GM21723 (cell line): ENCODE data around the gene TERB1.

Source experiments
- ATAC-seq: cut with Tn5 transposase; IDR thresholded peaks from one replicate; pipeline ENCODE4 v1.9.1; 2021; ENCODE audit warnings: mild to moderate bottlenecking, moderate library complexity; ENCODE audit not compliant: unreplicated experiment

TERB1 gene

DNA sequence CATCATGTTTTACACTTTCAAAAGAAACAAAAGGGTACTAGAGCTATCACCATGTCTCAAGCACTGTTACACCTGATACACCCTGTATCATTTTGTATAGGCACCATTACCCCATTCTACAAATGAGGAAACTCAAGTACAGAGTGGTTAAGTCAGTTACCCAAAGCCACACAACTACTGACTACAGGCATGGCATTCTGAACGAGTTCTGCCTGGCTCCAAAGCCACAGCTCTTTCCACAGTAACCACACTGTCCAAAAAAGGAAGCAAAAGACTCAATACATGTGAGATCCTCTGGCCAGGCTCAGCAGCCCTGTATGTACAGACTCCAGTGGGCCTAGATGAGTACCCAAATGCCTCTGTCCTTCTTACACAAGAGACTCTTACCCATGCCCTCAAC, 54.7 kb downstream of the TERB1 start:
- ATAC-seq = no peak

DNA sequence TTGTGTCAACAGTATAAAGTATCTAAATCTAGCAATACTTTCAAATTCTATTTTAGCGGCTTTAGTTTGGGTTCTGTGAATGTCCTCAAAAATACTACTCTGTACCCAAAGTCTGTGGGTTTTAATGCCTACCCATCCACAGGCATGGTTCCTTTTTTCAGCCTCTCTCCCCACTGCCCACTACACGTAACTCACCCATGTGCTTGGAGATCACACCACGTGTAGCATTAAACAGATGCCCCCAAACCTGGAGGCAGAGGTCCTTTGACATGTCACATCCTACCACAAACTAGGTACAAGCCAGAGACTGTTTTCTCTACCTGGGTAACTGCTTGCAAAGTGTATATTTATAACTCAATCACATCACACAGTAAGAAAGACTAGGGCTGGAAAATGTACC, 55.3 kb downstream of the TERB1 start:
- no peak for ATAC-seq

DNA sequence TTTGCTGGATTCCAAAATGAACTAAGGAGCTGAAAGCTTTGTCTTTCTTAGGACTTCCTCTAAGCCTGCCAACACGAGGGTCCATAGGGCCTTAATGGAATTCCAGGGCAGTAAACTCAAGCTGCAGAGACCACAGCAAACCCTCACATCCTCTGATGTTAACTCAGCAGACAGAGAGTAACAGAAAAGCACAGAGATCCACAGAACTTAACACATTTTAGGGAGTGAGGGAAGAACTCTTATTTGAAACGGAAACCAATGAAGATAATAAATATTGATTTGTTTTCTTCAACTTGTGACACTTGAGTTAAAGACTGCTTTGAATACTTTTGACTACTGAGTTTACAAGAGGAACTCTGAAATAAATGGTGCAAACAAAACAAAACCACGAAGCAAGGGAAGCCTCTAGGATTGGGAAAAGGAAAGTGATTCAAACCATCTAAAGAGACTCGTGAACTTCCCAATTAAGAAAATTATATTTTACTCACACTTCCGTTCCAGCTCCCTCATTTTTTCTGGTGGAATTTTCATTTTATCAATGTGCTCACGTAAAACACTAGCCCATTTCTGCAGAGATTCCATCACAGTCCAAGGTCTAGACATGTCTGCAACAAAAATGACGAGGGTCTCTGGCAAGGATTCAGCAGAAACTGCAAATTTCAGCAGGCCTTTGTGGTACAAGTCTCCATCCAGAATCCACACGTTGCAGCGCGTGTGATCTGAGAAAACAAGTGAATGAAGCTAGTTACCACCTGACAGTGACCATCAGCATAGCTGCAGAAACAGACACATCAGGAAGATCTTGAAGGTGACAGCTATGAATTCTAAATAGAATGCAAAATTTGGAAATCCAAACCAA, 59.2 kb downstream of the TERB1 start:
- ATAC-seq = no peak

DNA sequence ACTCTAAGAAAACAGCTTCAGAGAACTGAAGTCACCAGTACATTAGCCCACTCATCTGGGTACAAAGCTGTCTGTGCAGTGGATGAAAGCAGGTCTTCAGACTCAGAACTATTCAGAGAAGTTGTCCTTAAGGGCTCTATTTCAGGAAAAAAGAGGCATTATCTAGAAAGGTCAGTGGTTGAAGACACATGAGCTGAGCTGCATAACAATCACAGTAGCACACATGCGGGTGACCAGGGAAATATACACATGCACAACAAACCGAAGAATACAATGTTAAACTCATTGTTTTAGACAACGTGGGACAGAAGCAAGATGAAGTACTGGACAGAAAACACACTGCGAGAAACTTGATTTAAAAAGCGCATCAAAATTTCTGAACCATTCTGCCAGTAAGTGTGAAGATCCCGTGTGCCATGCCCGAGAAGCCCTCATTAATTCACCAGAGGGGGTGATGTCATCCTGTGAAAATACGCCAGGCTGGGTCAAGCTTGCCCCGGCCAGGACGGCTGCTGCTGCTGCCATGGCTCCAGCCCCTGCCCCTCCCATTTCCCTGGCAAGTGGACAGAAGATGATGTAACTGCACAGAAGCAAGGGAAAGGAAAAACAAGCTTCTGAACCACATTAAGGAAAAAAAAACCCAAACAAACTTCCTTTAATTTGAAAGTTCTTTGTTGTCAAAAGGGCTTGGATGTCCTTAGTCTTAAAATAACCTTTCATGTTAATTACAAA, 60.0 kb downstream of the TERB1 start:
- ATAC-seq = no peak

DNA sequence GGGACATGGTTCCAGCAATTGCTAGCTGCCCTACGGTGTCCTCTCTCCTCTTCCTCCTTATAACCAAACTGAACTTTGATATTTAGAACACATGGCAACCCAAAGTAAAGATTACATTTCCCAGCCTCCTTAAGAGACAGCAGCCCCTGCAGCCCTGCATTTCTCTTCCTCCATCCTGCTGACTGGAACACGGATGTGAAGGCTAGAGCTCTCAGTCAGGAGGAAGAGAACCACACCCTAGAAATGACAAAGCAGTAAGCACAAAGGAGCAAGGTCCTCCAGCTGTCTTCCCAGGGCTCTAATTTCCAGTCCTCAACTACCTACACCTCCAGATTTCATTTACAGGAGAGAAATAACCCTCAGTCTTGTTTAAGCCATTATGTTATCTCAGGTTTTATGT, 60.9 kb downstream of the TERB1 start:
- ATAC-seq = no peak

DNA sequence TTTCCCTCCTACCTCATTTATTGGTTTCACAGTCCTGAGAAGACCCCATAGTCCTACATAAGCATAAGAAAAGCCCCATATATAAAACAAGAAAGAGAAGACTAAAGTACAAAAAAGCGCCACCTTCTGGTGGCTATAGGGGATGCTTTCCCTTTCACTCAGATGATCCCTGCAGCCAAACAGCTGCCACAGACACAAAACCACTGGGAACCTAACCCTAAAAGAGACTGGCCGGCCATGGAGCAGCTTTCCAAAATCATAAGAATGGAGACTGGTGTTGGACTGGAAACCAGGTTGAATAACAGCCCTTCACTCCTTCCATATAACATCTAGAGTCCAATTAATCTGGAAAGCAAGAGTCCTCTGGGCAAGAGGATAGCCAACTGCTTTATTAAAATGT, 61.4 kb downstream of the TERB1 start:
- ATAC-seq = no peak

DNA sequence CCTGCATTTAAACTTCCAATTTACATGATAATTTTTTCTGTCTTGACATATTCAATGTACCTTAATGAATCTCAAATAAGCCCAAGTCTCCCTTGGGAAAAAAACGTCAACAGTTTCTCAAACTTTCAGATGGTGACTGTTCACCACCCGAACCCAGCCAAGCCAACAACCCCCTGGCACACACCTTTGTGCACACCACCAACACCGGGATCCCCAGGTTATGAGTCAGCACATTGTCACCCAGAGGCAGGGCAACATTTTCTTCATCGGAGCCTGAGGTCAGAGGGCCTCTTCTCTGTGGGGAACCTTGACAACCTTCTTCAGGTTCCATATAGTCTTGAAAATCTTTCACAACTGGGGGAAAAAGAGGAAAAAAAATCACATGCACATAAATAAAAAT, 65.5 kb downstream of the TERB1 start:
- ATAC-seq = no peak

DNA sequence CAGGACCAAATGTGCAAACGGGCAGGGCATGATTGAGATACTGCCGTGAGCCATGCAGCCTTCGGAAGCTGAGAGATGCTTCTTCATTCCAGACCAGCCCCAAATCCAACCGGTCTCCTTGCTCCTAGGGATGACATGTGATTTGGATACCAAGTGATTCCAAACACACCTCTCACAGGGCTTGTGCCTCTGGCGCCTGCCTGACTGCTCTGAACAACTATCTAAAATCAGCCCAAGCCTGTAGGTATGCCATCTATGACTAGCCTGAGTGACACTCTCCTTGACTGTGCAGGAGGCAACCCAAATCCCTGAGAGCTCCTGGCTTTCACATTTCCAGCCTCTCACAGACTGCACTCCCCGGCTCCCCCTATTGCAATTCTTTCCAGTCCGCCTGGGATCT, 70.3 kb downstream of the TERB1 start:
- no peak for ATAC-seq

DNA sequence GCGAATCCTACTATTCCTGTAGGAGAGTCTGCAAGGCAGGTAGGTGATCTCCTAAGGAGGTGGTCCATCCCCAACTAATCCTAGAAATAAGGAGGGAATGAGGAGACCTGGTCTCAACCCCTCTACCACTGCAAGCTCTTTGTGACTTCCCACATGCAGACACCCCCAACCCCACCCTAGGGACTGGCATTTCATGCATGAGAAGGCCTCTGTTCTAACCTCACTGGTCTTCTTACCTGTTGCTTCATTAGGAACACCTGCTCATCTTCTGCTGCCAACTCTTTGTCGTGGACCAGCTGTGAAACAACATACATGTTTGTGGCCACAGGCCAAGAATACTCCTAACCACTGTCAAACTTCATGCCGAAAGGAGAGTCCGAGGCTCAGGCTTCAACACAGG, 72.6 kb downstream of the TERB1 start:
- no peak for ATAC-seq

DNA sequence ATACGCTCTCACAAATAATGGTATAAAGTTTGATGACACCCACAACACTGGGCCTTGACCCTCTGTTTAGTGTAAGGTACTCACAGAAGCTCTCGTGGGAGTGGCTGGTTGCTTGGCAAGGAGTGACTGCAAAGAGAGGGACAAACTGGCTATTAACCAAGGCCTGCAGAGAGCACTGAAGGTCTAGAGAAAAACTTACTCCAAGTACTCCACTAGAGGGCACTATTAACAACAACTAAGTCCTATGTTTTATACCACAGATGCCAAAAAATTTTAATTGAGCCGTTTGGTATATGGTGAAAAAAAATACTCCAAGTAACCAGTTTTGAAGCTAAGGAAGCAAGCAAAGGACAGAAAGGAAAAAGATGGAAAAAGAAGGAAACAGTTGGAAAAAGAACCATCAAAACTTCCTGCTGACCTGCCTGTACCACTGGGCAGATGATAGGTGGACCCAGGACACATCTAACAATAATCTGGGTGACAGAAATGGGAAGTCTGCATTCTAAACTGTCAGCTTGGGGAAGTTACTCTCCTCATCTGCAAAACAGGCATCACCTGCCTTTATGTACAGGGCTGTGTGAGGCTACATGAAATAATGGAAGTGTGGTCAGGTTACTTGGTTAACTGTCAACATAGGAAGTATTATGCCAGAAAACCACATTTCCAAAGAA, 73.1 kb downstream of the TERB1 start:
- no peak for ATAC-seq

DNA sequence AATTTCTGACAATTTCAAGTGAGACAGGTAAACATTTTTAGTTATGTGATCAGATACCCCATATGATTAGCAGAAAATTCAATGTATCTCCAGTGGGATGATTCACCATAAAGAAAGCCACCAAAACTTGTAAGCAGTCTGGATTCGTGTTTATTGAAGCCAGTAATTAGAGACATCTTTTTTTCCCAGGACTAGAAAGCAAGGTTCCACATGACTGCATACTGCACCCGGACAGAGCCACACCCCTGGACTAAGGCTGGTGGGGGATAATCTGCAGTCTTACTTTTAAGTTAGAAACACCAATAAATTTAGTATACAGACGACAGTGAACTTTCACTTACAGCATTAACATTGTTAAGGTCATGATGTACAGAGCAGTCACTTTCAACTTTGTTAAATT, 80.6 kb downstream of the TERB1 start:
- ATAC-seq = no peak

DNA sequence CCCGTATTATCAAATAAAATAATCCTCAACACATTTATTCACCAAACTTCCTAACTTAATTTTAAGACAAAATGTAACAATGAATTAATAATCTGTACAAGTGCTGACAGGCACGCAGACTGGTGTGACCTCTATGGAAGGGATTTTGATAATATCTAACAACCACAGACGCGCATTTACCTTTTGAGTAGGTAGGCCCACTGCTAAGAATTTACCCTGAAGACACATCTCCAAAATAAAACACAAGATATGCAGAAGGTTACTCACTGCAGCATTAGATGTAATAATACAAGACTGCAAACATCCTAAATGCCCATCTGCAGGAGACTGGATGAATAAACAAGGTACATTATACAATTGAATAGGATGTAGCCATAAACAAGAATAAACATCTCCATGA, 82.1 kb downstream of the TERB1 start:
- no peak for ATAC-seq

DNA sequence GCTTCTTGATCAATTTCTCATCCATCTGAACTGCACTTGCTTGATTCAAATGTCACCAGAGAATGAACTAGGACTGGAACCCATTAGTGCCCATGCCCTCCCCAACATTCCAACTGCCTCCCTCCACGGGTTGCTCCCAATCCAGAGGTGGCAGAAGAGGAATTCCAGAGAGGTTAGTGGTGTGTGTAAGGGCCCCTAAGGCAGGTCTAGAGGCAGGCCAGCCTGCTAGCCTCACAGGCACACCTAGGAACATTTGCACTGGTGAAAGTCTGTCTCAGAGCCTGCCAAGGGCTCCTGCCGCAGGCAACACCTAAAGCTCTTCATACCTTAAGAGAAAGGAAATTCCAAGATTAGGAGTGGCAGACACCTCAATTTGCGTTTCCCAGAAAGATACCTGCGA, 83.6 kb downstream of the TERB1 start:
- no peak for ATAC-seq

DNA sequence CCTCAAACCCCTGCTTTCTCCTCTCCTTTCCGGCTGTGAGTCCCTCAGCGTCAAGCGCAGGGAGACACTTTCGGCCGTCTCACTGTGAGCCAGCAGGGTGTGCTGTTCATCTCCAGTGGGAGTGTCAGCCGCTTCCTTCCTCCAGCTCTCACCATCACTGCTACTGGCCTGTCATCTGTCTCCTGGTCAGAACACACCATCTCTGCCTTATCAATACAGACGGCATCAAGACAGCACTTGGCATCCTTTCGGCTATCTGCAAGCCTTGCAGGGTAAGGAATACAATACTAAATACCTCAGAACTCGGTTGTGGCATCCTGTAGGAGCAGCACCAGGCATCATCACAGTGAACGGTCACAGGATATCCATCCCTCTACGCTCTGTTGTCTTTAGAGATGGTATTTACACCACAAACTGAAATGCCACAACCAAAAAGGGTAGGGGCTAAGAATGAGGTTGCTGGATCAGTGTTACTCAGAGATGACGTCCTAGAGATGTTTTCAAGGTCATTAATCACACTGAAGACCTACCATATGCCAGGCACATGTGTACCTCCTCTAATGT, 84.2 kb downstream of the TERB1 start:
- no peak for ATAC-seq

DNA sequence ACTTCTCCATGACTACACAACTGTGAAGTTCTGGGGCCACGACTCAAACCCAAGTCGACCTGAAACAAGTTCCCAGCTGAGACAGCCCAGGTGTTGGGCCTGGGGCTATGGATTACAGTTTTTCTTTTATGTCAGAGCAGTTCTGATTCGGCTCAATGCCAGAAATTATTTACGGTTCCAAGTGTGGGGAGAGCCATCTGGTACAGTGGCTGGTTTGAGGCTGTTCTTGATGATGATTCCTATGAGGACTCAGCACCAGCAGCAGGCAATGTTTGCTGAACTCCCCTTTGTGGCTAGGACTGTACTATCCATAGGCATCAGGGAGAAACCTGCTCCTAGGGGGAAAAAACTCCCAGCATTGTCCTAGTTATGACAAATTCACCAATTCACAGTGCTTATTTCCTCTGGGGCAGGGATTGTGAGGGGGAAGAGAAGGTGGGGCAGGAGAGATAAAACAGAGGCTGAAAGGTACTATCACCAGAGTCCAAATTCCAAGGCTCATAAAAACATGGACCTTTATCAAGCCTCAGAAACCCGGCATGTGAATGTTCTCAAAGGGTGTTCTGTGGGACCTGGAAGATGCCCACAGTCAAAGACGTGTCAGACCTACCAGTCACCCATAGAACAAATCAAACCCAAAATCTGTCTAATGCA, 86.6 kb downstream of the TERB1 start:
- no peak for ATAC-seq

DNA sequence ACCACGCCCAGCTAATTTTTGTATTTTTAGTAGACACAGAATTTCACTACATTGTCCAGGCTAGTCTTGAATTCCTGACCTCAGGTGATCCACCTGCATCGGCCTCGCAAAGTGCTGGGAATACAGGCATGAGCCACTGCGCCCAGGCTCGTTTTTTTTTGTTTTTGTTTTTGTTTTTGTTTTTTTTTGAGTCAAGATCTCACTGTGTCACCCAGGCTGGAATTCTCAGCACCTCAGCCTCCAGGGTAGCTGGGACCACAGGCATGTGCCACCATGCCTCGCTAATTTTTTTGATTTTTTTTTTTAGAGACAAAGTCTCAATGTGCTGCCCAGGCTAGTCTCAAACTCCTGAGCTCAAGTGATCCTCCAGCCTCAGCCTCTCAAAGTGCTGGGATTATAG, 87.3 kb downstream of the TERB1 start:
- ATAC-seq = no peak

DNA sequence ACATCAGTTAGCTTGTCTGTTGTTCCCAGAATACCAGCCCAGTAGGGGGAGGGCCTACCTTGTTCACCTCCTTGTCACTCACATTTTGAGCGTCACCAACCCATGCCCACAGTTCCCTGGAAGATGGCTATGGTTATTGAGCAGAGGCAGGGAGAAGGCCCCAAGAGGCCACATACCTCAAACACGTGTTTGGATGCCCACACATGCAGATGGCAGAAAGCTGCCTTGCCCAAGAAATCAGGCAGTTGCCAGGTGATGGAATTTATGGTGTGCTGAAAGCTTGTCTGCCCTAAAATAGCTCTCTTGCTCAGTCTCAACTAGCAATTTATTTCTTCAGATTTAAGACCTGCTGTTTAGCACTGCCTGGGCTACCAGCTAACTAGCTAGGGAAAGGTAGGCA, 88.3 kb downstream of the TERB1 start:
- no peak for ATAC-seq

DNA sequence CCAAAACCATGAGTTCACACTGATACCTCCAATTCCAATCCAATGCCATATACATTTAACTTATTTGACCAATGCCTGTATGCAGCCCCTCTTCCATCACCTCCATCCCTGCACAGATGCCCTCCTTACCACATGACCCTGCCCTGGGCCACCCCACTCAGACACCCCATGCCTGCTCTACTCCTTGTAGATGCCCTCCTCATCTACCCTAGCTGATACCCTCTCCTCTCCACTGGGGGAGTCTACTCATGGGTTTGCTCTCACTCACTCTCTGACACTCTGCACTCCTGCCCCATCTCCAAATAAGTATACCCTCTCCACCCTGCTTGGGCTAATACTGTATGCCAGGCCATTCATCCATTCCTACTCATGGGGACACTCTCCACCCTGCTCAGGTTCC, 88.9 kb downstream of the TERB1 start:
- no peak for ATAC-seq

DNA sequence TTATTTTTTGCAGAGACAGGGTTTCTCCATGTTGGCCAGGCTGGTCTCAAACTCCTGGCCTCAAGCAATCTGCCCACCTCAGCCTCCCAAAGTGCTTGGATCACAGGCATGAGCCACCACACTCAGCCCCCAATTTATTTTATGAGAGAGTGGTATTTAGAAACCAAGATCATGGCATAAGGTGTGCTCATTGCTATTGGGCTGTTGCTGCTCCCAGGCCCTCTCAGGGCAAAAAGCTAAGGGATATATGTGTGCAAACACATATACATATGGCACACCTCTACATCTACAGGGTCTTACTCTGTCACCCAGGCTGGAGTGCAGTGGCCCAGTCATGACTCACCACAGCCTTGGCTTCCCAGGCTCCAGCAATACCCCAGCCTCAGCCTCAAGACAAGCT, 89.8 kb downstream of the TERB1 start:
- ATAC-seq = no peak

DNA sequence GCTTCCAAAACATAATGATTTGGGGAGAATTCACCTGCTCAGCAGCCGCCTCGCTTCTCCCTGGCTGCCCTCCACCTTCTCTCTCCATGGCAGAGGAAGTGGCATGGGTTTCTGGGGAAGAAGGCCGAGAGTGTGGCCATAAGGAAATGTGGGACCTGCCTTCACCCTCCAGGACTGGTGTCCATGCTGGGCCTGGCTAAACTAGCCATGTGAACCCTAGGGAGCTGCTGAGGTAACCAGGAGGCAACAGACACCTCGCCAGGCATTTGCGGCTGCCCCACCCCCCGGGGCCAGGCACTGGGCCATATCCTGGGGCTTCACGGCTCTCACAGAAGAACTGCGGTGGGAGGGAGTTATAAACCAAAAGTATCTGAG, 94.9 kb downstream of the TERB1 start:
- ATAC-seq = no peak
